Embryonic facial prominence (tissue), 1 donor: ENCODE measurements around the gene IRF2.
"Not testable (repeated sequence)": the region's sequence is repeated elsewhere in the genome, so short reads cannot be mapped to it uniquely, and the experiment has no call there.

Experiments
- DNase-seq: peaks from one replicate; pipeline ENCODE4 v3.0.0-alpha.2; 2016; ENCODE audit errors: extremely low spot score

IRF2 gene

GRCh38 chr4:184389978-184390900 lies 84.1 kb downstream of the IRF2 start:
- DNase-seq = no peak

- DNase-seq = no peak
These were observed 86.2 kb downstream of the IRF2 start for GRCh38 chr4:184388106-184388505.

GRCh38 chr4:184387351-184387750 lies 87.0 kb downstream of the IRF2 start:
- no peak for DNase-seq

- no peak for DNase-seq
These were observed 88.0 kb downstream of the IRF2 start for GRCh38 chr4:184386271-184386781.

GRCh38 chr4:184385705-184386141 lies 88.6 kb downstream of the IRF2 start:
- no peak for DNase-seq

GRCh38 chr4:184384810-184385557 lies 89.4 kb downstream of the IRF2 start:
- DNase-seq = no peak

GRCh38 chr4:184384056-184384809 lies 90.1 kb downstream of the IRF2 start:
- DNase-seq = no peak

GRCh38 chr4:184383497-184384055 lies 90.8 kb downstream of the IRF2 start:
- DNase-seq = no peak

- no peak for DNase-seq
These were observed 92.0 kb downstream of the IRF2 start for GRCh38 chr4:184382189-184382846.

GRCh38 chr4:184380707-184381106 lies 93.6 kb downstream of the IRF2 start:
- no peak for DNase-seq

GRCh38 chr4:184380214-184380613 lies 94.1 kb downstream of the IRF2 start:
- DNase-seq = not testable (repeated sequence)

GRCh38 chr4:184376923-184377322 lies 97.4 kb downstream of the IRF2 start:
- DNase-seq = no peak

- DNase-seq = no peak
These were observed 98.1 kb downstream of the IRF2 start for GRCh38 chr4:184376126-184376838.

- DNase-seq = not testable (repeated sequence)
These were observed 98.7 kb downstream of the IRF2 start for GRCh38 chr4:184375623-184376022.

GRCh38 chr4:184375027-184375426 lies 99.3 kb downstream of the IRF2 start:
- no peak for DNase-seq

GRCh38 chr4:184373886-184374405 lies 100.4 kb downstream of the IRF2 start:
- no peak for DNase-seq

GRCh38 chr4:184371390-184371787 lies 103.0 kb downstream of the IRF2 start:
- DNase-seq = no peak

GRCh38 chr4:184370711-184371389 lies 103.5 kb downstream of the IRF2 start:
- no peak for DNase-seq

GRCh38 chr4:184369871-184370270 lies 104.5 kb downstream of the IRF2 start:
- DNase-seq = no peak
